GM19240 (cell line): ENCODE results near the gene SRPK2.
A peak's percentile ranks its signal among the peaks of the same experiment; 100 is the strongest.
"Not testable (repeated sequence)": the region's sequence is repeated elsewhere in the genome, so short reads cannot be mapped to it uniquely, and the experiment has no call there.

ENCODE experiments used
- DNase-seq: peaks from one replicate; pipeline ENCODE4 v3.0.0; 2011; ENCODE audit warnings: low spot score; ENCODE audit not compliant: insufficient read length

Gene SRPK2

GRCh38 chr7:105388356-105389087 is at the start of gene SRPK2:
Gene SRPK2, minus strand, starts transcription at chr7:105388921.
- peak; percentile 74 for DNase-seq

DNA sequence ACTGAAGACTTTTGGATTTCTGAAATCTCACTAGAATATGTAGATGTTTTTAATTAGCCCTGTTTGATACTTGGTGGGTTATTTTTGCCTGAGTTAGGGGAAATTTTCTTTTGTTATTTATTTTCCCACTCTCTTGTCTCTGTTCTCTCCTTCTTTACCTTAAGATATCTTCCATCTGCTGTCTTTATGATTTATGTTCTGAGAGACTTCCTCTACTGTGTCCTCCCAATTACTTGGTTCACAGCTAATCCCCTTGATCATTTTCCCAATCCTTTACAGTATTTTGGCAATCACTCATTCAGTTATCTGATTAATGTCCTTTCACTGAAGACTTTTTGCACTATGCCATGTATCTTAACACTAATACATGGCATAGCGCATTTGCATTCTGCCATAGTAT is 49.5 kb upstream of the SRPK2 start:
- DNase-seq: no peak

GRCh38 chr7:105437356-105437755 is 48.6 kb upstream of the SRPK2 start:
- not testable (repeated sequence) for DNase-seq

- DNase-seq: no peak
Measured at GRCh38 chr7:105429746-105430612, 41.3 kb upstream of the SRPK2 start.

DNA sequence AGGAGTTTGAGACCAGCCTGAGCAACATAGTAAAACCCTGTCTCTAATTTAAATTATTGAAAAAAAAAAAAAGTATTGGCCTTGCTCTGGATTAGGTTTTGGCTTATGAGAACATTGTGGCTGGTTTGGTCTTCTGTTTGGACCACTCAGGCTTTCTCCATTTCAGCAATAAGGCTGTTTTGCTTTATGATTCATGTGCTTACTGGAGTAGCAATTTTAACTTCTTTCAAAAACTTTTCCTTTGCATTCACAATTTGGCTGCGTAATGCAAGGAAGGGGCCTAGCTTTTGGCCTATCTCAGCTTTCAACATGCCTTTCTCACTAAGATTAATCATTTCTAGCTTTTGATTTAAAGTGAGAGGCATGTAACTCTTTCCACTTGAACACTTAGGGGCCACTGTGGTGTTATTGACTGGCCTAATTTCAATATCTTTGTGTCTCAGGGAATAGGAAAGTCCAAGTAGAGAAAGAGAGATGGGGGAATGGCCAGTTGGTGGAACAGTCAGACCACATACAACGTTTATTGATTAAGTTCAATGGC is 38.0 kb upstream of the SRPK2 start:
- no peak for DNase-seq

DNA sequence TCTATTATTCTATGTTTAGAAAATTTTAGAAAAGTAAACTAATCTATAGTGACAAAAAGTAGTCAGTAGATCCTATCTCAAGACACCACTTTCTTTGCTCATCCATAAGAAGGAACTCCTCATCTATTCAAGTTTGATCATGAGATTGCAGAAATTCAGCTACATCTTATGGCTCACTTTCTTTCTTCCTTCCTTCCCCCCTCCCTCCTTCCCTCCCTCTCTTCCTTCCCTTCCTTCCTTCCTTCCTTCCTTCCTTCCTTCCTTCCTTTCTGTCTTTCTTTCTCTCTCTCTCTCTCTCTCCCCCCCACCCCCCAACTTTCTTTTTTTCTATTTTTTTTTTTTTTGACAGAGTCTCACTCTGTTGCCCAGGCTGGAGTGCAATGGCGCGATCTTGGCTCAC is 35.3 kb upstream of the SRPK2 start:
- no peak for DNase-seq

DNA sequence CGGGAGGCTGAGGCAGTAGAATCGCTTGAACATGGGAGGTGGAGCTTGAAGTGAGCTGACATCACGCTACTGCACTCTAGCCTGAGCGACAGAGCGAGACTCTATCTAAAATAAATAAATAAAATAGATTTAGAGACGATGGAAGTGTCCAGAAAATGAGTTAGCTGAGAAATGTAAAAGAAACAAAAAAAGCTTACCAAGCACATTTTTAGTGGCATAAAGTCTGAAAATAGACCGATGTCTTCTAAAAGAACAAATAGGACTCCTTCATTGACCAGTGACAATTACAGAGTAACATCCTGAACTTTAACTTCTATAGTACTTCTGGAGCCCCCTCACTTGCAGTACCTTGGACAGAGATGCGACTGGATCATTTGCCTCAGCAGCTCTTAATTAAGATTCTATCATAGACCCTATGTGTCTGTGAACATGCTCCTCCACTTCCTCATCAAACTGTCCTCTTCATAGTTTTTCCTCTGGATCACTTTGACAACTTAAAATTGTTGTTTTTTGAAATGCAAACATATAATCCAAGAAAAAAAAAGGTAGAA is 25.2 kb upstream of the SRPK2 start:
- DNase-seq: no peak

GRCh38 chr7:105410774-105411173 is 22.1 kb upstream of the SRPK2 start:
- DNase-seq: not testable (repeated sequence)

GRCh38 chr7:105409775-105410174 is 21.1 kb upstream of the SRPK2 start:
- not testable (repeated sequence) for DNase-seq

DNA sequence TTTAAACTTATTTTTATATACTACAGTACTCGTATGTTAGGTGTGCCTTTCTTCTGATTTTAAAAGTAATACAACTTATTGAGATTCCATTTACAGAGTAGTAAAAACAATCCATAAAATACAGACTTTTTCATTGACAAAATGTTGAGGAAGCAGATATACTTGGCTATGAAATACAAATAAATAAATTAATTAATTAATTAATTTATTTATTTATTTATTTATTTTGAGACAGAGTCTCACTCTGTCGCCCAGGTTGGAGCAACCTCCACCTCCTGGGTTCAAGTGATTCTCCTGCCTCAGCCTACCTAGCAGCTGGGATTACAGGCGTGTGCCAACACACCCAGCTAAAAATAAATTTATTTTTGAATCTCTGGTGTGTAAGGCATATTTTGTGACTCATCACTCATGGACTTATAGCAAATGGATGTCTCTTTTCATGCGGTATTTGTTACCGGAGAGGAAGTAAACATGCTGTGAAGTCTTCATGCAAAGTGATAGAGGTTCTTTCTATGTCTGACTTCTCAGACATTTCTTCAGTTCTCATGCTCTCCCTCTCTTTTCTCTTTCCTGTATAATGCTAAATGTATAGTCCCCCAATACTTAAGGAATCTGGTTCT is 20.2 kb upstream of the SRPK2 start:
- no peak for DNase-seq

GRCh38 chr7:105403128-105403527 is 14.4 kb upstream of the SRPK2 start:
- DNase-seq: no peak

- no peak for DNase-seq
Measured at GRCh38 chr7:105402221-105403095, 13.7 kb upstream of the SRPK2 start.

DNA sequence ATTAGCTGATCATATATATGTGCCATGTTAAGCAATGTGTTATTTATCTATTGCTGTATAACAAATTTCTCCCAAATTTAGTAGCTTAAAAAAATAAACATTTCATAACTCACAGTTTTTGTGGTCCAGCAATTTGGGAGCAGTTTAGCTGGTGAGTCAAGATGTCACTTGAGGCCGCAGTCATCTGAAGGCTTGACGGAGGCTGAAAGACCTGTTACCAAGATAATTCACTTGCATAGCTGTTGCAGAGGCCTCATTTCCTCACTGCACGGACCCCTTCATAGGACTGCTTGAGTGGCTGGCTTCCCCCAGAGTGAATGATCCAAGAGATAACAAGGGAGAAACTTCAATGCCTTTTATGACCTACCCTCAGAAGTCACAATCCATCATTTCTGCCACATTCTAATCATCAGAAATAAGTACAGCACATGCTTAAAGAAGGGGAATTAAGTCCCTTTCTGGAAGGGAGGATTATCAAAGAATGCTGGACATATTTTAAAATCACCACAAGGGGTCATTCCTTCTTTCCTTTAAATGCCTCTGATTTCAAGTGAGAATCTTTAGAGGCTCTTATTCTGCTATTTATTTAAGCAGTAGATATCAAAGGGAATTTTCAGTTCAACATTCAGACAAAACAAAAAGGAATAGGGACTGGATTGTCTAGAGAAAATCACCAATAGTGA is 10.5 kb upstream of the SRPK2 start:
- no peak for DNase-seq

GRCh38 chr7:105396566-105396965 is 7.8 kb upstream of the SRPK2 start:
- no peak for DNase-seq

DNA sequence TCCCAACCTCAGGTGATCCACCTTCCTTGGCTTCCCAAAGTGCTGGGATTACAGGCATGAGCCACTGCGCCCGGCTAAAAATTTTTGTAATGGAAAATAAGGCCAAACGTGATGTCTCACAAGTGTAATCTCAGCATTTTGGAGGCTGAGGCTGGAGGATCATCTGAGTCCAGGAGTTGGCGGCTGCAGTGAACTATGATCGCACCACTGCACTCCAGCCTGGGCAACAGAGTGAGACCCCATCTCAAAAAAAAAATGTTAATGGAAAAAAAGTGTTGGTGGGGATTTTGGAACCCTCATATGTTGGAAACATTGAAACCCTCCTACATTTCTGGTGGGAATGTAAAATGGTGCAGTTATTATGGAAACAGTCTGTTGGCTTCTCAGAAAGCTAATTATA is 2.7 kb upstream of the SRPK2 start:
- no peak for DNase-seq

DNA sequence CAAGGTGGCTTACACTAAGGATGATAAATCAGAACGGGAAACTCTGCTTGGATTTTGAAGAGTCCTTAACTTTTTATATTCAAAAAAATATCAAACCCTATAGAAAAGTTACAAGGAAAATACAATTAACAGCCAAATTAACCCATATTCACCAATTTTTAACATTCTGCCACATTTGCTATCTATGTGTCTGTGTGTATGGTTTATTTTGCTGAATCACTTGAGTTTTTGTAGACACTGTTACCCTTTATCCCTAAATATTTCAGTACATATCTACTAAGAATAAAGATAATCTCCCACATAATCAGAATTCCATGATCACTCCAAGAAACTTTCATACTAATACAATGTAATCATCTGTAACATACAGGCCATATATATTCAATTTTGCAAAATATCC is 1.2 kb upstream of the SRPK2 start:
- DNase-seq: no peak

- peak; percentile 45 for DNase-seq
Measured at GRCh38 chr7:105389088-105389650, 448 bp upstream of the SRPK2 start.

DNA sequence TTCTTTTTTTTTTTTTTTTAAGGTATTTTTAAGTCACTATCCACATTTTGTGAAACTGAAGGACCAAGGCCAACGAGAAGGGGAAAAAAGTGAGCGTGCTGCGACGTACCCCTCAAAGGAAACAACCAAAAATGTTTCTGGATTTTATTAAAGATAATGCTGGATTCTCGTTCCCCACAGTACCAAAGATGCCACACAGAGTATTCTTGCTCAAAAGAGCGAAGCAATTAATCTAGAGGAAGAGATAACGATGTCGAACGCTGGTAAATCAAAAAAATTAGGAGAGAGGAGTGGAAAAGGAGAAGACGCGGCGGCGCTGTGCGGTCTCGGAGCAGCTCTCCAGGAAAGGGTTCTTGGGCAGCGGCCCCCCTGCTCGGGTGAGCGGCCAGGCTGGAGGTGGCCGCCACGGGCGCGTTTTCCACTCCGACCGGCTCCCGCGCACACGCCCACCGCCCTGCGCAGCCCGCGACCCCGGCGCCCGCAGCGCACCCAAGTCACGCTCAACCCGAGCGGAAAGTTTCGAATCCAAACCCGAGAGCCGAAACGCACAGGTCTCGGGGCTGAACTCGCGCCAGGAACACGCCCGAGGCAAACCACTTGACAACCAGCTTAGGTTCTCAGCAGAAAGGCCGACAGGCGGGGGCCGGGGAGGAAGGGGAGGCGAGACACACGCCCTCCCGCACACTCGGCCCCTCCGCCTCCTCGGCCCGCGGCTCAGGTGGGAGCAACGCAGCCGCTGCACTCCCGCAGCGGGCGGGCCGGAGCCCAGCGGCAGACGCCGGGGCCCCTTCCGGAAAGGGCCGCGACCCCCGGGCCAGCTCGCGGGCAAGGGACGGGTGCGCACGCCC is 989 bp downstream of the SRPK2 start:
- DNase-seq: peak; percentile 67

- DNase-seq: no peak
Measured at GRCh38 chr7:105377903-105378302, 10.8 kb downstream of the SRPK2 start.
